Stimulated activated CD4-positive, alpha-beta T cell treated with anti-CD3 and anti-CD28 coated beads, Interleukin-1b, Interleukin-23, amount 100 ng/mL, for 1 hour (primary cell): ENCODE results near the gene INS.

Experiments
- DNase-seq, 2 donors: peaks; one replicate each; pipeline ENCODE4 v3.0.0-alpha.2; 2020; ENCODE audit warnings: low read depth in 2 of 2

INS gene

DNA sequence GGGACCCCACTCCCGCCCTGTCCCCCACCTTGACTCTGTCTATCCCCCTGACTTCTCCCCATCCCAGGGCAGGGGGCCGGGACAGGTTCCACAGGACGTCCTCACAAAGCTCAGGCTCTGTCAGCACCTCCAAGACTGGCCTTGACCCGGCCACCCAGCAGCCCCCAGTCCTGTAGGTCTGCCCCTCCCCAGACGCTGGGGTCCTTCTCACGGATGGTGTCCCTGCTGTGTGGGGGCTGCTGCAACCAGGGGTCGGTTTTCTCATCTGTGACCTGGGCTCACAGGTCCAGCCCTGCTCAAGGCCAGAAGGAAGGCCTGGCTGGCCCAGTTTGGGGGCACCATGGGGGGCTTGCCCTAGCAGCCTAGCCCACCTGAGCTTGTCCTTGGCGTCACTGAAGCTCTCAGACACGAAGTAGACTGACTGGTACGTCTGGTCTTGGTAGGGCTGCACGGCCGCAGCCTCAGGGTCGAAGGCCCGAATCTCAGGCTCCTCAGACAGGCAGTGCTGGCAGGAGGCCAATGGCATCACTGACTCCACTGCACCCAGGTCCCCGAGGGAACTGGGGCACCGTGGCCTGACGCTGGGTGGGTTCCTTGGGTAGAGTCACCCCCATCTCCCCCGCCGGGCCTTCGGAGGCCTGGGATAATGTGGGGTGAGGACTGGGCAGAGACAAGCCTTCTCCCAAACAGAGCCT, 4.0 kb upstream of the INS start:
- DNase-seq = no peak

GRCh38 chr11:2164081-2164480, 3.1 kb upstream of the INS start:
- no peak for DNase-seq

- DNase-seq = no peak
These were observed 2.5 kb upstream of the INS start for GRCh38 chr11:2163428-2163978.

DNA sequence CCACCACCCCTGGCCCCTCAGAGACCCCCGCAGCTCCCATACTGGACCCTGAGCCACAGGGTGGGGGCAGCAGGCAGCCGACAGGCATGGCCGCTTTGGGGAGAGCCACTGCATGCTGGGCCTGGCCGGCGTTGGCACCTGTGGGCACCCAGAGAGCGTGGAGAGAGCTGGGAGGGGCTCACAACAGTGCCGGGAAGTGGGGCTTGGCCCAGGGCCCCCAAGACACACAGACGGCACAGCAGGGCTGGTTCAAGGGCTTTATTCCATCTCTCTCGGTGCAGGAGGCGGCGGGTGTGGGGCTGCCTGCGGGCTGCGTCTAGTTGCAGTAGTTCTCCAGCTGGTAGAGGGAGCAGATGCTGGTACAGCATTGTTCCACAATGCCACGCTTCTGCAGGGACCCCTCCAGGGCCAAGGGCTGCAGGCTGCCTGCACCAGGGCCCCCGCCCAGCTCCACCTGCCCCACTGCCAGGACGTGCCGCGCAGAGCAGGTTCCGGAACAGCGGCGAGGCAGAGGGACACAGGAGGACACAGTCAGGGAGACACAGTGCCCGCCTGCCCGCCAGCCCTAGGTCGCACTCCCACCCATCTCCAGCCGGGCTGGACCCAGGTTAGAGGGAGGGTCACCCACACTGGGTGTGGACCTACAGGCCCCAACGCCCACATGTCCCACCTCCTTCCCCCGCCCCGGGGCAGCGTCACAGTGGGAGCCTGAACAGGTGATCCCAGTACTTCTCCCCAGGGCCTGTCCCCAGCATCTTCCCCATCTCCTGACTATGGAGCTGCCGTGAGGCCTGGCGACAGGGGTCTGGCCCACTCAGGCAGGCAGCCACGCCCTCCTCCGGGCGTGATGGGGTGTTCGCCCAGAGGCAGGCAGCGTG, 1.2 kb downstream of the INS start:
- no peak for DNase-seq

- no peak for DNase-seq
These were observed 2.0 kb downstream of the INS start for GRCh38 chr11:2158966-2159365.

GRCh38 chr11:2158296-2158737, 2.7 kb downstream of the INS start:
- DNase-seq = no peak

DNA sequence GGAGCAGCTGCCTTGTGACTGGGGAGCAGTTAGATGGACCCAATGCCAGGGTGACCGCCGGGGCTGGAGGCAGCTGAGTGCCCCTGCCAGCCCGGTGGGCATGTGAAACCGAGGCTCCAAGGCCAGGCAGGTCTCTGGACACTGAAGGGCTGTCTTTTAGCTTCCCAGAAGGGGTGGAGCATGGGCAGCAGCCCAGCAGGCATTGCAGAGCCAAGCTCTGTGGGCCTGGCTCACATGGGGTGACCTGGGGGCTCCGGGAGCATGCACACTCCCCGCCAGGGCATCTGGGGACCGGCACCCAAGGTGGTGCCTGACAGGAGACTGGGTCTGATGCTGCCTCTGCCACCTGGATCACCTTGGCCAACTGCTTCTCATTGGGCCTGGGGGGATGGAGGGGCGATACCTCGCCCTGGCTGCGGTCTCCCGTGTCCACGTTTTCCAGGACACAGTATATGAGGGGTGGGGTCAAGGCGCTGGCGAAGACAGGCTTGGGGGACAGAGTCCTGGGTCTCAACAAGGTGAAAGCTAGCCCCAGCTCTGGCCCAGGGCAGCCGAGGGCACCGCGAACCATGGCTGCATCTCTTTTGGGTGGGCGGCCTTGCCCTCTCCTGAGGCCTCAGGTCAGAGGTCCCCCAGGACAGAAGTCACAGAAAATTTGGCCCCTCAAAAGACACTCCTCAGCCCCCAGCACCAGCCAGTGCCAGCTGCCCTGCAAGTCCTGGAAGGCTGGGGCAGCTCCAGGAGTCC, 3.5 kb downstream of the INS start:
- no peak for DNase-seq

DNA sequence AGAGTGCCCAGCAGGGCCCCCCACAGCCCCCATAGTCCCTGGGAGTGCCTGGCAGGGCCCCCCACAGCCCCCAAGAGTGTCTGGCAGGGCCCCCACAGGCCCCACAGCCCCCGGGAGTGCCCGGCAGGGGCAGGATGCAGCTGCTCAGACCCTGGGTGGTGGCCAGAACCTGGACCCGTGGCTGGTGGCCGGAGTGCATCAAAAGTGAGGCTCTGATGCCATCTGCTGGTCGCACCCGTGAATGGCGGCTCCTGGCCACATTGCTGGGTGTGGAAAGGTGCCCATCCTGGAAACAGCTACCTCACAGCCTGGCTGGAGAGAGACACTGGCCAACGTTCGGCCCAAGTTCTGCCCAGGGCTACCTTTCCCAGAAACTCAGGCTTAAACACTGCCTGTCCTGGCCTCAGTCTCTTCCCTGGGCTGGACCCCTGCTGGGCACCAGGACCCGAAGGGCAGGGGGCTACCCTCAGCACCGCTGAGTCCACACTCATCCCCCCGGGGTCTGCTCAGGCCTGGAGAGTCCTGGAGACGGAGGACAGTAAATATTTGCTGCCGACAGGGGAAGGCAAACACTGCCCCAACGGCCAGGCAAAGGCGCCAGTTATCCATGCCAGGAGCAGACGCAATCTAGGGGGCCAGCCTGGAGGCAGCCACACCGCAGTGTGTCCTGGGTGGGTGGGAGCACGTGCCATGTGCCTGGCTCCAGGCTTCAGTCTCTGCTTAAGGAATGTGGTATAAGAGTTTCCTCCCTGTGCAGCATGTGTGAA, 4.4 kb downstream of the INS start:
- peak in 1 of 2 donors; percentile 43 for DNase-seq

DNA sequence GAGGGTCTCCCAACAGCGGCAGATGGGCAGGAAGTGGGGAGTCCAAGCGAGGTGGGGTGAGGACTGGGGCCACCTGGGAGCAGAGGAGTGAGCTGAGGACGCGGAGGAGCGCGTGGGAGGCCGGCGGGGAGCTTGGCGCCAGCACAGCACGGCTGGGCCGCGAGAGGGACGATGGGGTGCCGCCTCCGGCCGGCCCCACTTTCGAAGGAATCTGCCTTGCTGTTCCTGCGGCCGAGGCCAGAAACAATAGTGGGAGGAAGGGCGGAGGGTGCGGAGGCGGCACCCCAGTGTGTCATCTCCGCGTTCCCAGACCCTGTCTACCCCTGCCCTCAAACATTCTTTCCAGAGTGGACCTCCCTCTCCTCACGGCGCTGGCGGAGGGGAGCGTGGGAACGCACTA, 5.5 kb downstream of the INS start:
- no peak for DNase-seq

GRCh38 chr11:2154889-2155288, 6.1 kb downstream of the INS start:
- DNase-seq = no peak

GRCh38 chr11:2154195-2154585, 6.8 kb downstream of the INS start:
- no peak for DNase-seq

DNA sequence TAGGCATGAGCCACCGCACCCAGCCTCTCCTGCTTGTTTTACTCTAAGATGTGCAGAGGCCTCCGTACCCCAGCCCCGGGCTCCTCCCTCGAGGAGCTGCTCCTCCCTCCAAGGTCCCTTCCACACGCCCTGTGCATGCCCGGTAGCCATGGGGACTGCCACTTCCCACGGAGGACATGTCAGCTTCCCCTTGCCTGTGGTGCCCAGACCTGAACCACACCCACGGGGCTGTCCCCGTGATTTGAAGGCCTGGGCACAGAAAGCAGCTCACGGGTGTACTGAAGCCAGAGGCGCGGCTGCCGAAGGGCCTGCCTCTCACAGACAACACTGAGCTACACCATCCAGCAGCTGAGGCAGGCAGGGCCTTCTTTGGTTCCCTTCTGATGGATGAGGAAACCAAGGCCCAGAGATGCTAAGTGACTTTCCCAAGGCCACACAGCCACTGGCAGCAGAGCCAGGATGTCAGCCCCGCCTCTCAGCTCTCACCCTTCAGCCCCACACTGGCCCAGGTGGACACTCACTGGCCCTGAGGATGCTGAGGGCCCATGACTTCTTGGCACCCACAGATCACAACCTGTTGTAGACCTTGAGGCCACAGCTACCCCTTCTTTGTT, 7.3 kb downstream of the INS start:
- no peak for DNase-seq

- peak; percentile 54 to 67 for DNase-seq
These were observed 9.3 kb downstream of the INS start for GRCh38 chr11:2151500-2152257.

GRCh38 chr11:2149864-2150847, 10.9 kb downstream of the INS start:
- no peak for DNase-seq

DNA sequence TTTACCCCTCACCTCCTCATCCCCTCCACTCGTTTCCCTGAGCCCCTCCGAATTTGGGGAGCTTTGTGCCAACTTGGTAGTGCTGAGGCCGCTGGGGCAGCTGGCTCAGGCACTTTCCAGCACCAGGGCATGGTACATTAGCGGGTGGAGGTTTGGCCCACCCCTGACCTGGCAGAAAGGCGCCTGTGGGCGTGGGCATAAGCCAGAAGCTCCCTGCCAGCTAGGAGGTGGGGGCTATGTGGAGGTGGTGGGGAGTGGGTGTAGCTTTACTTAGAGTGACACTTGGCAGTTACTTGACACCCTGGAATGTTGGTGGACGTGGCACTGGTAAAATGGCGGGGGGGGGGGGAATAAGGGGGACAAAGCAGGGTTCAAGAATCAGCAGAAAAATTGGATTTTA, 11.5 kb downstream of the INS start:
- no peak for DNase-seq

DNA sequence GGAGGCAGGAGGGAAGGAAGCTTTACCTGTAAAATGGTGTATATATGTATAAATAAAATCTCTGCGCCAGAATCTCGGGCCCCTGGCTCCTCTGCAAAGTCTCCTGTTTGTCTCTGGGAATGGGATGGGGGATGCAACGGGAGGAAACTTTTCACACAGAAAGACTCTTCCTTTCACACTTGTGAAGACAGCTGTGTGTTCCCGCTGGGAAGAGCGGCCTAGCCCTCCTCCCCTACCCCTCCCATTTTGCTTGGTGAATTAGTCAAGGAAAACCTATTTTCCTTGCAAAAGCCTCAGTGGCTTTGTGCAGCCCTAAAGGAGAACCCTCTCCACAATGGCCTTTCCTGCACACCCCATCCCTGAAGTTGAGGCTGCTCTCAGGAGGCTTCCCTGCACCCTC, 12.4 kb downstream of the INS start:
- DNase-seq = no peak

- DNase-seq = no peak
These were observed 13.6 kb downstream of the INS start for GRCh38 chr11:2147391-2147790.

DNA sequence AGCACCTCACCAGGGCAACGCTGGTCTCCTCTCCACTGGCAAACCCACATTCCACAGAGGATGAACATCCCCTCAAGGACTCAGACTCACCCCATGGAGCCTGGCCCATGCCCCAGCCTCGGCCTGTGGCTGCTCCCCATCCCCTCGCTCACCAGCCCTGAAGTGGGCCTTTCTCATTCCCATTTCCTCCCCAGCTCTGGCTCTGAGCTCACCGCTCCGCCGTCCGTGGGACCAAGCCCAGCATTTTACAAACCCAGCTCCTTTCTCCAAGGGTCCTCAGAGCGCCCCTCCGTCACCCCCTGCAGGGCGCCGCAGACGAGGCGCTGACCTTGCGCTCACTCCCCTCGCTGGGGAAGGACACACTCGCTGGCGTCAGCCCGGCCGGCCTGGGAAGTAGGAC, 15.0 kb downstream of the INS start:
- no peak for DNase-seq
